ENCODE measurements around the gene NR1H3. TPM values are rescaled to one million over a fixed set of nuclear protein-coding genes. Genes with fewer than 3 reads are reported as not detected.
"Not testable (repeated sequence)": the region's sequence is repeated elsewhere in the genome, so short reads cannot be mapped to it uniquely, and the experiment has no call there.

The NR1H3 gene
- 13.6 TPM for total RNA-seq

- peak; percentile 63 for DNase-seq
Measured at GRCh38 chr11:47257517-47258316, at the start of gene NR1H3. Gene NR1H3, plus strand, starts transcription at chr11:47257996. Its CDS starts 1,221 bp downstream, at chr11:47259217.

DNA sequence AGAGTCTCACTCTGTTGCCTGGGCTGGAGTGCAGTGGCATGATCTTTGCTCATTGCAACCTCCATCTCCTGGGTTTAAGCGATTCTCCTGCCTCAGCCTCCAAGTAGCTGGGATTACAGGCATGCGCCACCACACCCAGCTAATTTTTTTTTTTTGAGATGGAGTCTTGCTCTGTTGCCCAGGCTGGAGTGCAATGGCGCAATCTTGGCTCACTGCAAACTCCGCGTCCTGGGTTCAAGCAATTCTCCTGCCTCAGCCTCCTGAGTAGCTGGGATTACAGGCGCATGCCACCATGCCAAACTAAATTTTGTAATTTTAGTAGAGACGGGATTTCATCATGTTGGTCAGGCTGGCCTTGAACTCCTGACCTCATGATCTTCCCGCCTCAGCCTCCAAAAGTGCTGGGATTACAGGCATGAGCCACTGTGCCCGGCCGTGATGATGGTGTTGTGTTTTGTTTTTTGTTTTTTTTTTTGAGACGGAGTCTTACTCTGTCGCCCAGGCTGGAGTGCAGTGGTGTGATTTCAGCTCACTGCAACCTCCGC, 49.7 kb upstream of the NR1H3 start:
- not testable (repeated sequence) for DNase-seq

DNA sequence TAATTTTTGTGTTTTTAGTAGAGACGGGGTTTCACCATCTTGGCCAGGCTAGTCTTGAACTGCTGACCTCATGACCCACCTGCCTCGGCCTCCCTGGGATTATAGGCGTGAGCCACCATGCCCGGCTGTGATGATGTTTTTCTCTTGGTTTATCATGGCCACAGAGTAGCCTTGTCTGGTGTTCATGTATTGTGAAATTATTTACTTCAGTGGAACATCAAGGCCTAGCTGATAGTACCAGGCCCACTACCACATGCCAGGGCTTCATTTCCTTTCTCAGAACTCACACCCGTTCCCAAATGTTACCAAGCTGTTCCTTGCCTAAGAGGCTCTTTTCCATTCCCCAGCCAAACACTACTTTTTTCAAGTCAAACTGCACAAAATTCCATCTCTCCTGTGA, 49.2 kb upstream of the NR1H3 start:
- DNase-seq, result no peak

GRCh38 chr11:47212938-47213337, 44.9 kb upstream of the NR1H3 start:
- no peak for DNase-seq

- peak; percentile 93 for DNase-seq
Measured at GRCh38 chr11:47213950-47214565, 43.7 kb upstream of the NR1H3 start.

- DNase-seq, result no peak
Measured at GRCh38 chr11:47215366-47215910, 42.4 kb upstream of the NR1H3 start.

DNA sequence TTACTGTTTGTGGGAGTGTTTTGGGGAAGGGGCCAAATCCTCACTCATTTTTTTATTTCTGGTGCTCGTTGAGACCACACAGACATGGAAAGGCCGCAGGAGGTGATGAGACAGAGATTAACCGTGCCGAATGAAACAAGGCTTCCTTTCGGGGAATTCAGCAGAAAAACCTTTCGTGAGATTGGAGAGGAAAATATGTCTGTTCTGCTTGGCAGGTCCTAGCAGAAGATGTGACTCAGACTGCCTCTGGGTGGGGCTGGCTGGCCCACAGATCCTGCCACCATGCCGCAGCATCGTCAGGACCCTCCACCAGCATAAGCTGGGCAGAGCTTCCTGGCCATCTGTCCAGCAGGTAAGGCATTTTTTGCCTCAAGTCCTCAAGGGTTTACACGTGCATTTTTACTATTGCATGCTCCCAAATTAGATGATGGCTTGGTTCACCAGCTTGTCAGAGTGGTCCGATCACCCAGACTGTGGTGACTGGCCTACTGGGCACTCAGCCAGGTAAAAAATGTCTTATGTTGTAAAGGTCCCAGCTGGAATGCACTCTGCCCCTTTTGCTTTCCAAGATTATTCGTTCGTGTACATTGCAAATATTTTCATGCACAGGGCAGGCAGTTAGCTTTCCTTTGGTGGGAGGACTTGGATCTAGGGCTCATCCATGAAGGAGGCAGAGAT, 41.5 kb upstream of the NR1H3 start:
- peak; percentile 75 for DNase-seq

GRCh38 chr11:47220401-47220821, 37.4 kb upstream of the NR1H3 start:
- DNase-seq, result no peak

DNA sequence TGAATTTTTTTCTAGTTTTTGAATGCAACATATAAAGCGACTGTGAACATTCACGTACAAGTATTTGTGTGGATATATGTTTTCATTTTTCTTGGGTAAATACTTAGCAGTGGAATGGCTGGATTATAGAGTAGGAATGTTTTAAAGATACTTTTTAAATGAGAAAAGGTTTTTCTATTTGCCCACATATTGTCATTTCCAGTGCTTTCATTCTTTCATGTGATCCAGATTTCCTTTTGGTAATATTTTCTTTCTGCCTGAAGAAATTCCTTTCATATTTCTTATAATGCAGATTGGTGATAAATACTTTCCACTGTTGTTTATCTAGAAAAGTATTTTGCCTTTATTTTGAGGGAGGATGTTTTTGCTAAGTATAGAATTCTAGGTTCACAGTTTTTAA, 35.1 kb upstream of the NR1H3 start:
- no peak for DNase-seq

DNA sequence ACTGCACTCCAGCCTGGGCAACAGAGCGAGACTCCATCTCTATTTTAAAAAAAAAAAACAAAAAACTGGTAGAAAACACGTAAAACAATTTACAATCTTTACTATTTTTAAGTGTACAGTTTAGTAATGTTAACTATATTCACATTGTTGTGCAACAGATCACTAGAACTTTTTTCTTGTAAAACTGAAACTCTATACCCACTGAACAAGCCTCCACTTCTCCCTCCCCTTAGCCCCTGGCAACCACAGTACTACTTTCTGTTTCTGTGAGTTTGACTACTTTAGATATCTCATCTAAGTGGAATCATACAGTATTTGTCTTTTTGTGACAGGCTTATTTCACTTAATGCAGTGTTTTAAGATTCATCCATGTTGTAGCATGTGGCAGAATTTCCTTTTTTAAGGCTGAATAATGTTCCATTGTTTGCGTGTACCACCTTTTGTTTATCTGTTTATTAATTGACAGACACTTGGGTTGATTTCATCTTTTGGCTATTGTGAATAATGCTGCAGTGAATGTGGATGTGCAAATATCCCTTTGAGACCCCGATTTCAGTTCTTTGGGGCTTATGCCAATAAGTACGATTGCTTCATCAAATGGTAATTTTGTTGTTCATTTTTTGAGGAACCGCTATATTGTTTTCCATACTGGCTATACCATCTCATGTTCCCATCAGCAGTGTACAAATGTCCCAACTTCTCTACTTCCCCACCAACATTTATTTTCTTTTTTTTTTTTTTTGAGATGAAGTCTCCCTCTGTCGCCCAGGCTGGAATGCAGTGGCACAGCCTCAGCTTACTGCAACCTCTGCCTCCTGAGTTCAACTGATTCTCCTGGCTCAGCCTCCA, 32.0 kb upstream of the NR1H3 start:
- DNase-seq, result no peak

DNA sequence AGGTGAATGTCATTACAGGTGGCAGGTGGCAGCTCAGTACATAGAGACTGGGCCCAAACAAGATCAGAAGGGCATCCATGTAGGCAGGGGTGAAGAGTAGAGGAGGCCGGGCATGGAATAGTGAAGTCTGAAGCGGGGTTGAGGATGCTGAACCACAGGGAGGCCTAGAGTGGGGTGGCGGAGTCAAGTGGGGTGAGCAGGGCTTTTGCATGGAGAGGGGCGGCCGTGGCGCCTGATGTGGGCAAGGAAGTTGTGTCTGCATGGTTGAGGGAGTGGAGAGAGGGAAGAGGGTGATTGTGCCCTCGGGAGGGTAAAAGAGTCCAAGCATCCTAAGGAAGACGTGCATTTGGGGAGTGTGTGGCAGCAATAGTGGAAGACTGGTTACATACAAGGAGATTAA, 28.6 kb upstream of the NR1H3 start:
- no peak for DNase-seq

GRCh38 chr11:47233051-47233450, 24.7 kb upstream of the NR1H3 start:
- no peak for DNase-seq

GRCh38 chr11:47233989-47234668, 23.7 kb upstream of the NR1H3 start:
- DNase-seq, result no peak

GRCh38 chr11:47234669-47235100, 23.1 kb upstream of the NR1H3 start:
- peak; percentile 54 for DNase-seq

- no peak for DNase-seq
Measured at GRCh38 chr11:47235163-47235562, 22.6 kb upstream of the NR1H3 start.

GRCh38 chr11:47236482-47236881, 21.3 kb upstream of the NR1H3 start:
- no peak for DNase-seq

DNA sequence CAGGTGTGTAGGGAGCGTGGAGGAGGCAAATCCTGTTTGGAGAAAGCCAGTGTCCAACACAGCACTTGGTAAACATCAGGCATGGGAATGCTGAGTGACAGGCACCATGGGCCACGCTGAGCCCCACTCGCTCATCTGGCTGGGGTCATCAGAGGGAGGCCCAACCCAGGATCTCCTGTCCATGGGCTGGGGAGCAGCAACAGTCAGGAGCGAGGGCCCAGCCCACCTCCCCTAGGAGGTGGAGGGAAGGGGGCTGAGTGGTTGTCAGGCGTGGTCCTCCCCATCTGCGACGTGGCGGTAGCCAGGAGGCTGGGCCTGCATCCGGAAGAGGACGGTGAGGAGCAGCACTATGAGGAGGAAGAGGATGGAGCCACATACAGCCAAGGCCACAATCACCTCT, 17.9 kb upstream of the NR1H3 start:
- no peak for DNase-seq

DNA sequence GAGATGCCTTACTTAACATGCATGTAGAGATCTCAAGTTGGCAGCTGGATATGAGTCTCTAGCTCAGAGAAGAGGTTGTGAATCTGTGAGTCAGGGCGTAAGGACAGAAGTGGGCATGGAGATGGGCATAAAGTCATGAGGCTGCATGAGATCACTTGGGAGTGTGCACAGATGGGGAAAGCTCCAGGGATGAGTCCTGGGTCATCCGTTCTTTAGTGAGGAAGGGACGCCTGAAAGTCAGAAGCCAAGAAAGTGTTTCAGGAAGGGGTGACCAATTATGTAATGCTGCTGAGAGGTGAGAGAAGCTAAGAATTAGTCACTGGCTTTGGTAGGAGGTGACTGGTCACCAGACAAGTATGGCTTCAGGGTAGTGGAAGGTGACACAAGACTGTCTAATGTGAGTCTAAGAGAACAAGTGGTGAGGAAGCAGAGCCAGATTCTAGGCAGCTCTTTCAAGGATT, 15.9 kb upstream of the NR1H3 start:
- DNase-seq, result no peak

DNA sequence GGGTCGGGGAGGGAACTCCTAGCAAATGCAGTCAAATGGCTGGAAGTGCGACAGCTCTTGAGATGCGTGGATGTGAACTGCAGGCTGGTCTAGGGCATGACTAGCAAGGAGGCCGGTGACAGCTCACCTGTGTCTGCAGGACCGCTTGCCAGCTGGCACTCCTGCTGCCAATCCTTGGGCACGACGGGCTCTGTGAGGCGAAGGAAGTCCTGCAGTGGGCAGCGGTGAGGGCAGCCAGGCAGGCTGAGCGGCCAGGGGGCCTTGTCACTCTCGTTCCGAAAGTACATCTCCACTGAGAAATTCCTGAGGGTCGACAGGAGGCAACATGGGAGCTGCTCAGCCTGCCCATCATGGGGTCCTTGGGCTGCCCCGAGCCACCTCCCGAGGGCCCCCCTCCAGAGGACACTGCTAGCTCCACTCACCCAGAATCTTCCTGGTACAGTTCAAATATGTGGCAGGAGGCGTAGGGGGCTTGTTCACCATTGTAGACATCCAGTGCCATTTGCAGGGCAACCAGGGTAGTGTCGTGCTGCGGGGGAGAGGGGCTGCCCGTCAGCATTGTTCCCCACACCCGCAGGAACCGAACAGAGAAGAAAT, 15.1 kb upstream of the NR1H3 start:
- DNase-seq, result no peak

- peak; percentile 43 for DNase-seq
Measured at GRCh38 chr11:47243454-47243853, 14.3 kb upstream of the NR1H3 start.
